Measurements from ENCODE around the gene UAP1L1.

Gene UAP1L1

GRCh38 chr9:137079401-137079787, 2.1 kb downstream of the UAP1L1 start:
- H3K9ac ChIP-seq (ENCODE audit: low read length) = no peak overlapping the region
- TF ChIP-seq CTCF (IDR thresholded peaks at IDR 0.05; ENCODE audit: insufficient read depth, low read length, poor library complexity, severe bottlenecking) (no peak), EZH2phosphoT487 (conservative IDR thresholded peaks at IDR 0.05; ENCODE audit: low read length) (no peak)
- H3F3A ChIP-seq (ENCODE audit: insufficient read depth) = peaks cover 14% of the 10 kb centered on the region
- no peak overlapping the region for H2AFZ ChIP-seq (ENCODE audit: low read depth, low read length, severe bottlenecking)
- no peak overlapping the region for H3K4me3 ChIP-seq (ENCODE audit: insufficient read depth, low read length, poor library complexity, severe bottlenecking)
- peaks cover 11% of the 10 kb centered on the region; the same call in 1 of the 2 replicates for H3K79me2 ChIP-seq (ENCODE audit: insufficient read depth, low read length)
- H3K27me3 ChIP-seq (ENCODE audit: low read length) = no peaks in the 10 kb centered on the region
- H3K9me2 ChIP-seq (replicated peaks; ENCODE audit: insufficient read depth, low read length) = no peaks in the 10 kb centered on the region
- no peak overlapping the region for H3K4me2 ChIP-seq (ENCODE audit: low read depth, low read length, poor library complexity, severe bottlenecking)
- no peaks in the 10 kb centered on the region for H4K20me1 ChIP-seq (ENCODE audit: low read depth, low read length)
- no peaks in the 10 kb centered on the region for H3K36me3 ChIP-seq (ENCODE audit: low read length)
- H3K9me3 ChIP-seq (ENCODE audit: insufficient read depth, low read length) = no peaks in the 10 kb centered on the region
- H3K27ac ChIP-seq (ENCODE audit: low read depth, low read length) = no peak overlapping the region

- Histone ChIP-seq H3K9me3 (ENCODE audit: insufficient read depth, low read length) (no peaks in the 10 kb centered on the region), H3K4me3 (ENCODE audit: insufficient read depth, low read length, poor library complexity, severe bottlenecking) (no peak overlapping the region), H3K27me3 (ENCODE audit: low read length) (no peaks in the 10 kb centered on the region), H2AFZ (ENCODE audit: low read depth, low read length, severe bottlenecking) (no peak overlapping the region), H4K20me1 (ENCODE audit: low read depth, low read length) (no peaks in the 10 kb centered on the region), H3K36me3 (ENCODE audit: low read length) (no peaks in the 10 kb centered on the region), H3K79me2 (ENCODE audit: insufficient read depth, low read length) (peaks cover 11% of the 10 kb centered on the region; the same call in 1 of the 2 replicates), H3K9ac (ENCODE audit: low read length) (no peak overlapping the region), H3K4me2 (ENCODE audit: low read depth, low read length, poor library complexity, severe bottlenecking) (no peak overlapping the region), H3K27ac (ENCODE audit: low read depth, low read length) (no peak overlapping the region), H3F3A (ENCODE audit: insufficient read depth) (peaks cover 12% of the 10 kb centered on the region), H3K9me2 (replicated peaks; ENCODE audit: insufficient read depth, low read length) (no peaks in the 10 kb centered on the region)
- TF ChIP-seq CTCF (IDR thresholded peaks at IDR 0.05; ENCODE audit: insufficient read depth, low read length, poor library complexity, severe bottlenecking) (no peak), EZH2phosphoT487 (conservative IDR thresholded peaks at IDR 0.05; ENCODE audit: low read length) (no peak)
Measured at GRCh38 chr9:137080260-137081122, 3.2 kb downstream of the UAP1L1 start.

- Histone ChIP-seq H3K9me2 (replicated peaks; ENCODE audit: insufficient read depth, low read length) (no peaks in the 10 kb centered on the region), H3K4me3 (ENCODE audit: insufficient read depth, low read length, poor library complexity, severe bottlenecking) (no peak overlapping the region), H3K27me3 (ENCODE audit: low read length) (no peaks in the 10 kb centered on the region), H4K20me1 (ENCODE audit: low read depth, low read length) (no peaks in the 10 kb centered on the region), H3K36me3 (ENCODE audit: low read length) (no peaks in the 10 kb centered on the region), H3K4me2 (ENCODE audit: low read depth, low read length, poor library complexity, severe bottlenecking) (no peak overlapping the region), H3F3A (ENCODE audit: insufficient read depth) (peaks cover 4% of the 10 kb centered on the region; the same call in 1 of the 2 replicates), H3K9me3 (ENCODE audit: insufficient read depth, low read length) (no peaks in the 10 kb centered on the region), H3K79me2 (ENCODE audit: insufficient read depth, low read length) (peaks cover 11% of the 10 kb centered on the region; the same call in 1 of the 2 replicates), H3K9ac (ENCODE audit: low read length) (no peak overlapping the region), H3K27ac (ENCODE audit: low read depth, low read length) (no peak overlapping the region), H2AFZ (ENCODE audit: low read depth, low read length, severe bottlenecking) (no peak overlapping the region)
- no peak for TF ChIP-seq EZH2phosphoT487 (conservative IDR thresholded peaks at IDR 0.05; ENCODE audit: low read length)
- no peak for TF ChIP-seq CTCF (IDR thresholded peaks at IDR 0.05; ENCODE audit: insufficient read depth, low read length, poor library complexity, severe bottlenecking)
Measured at GRCh38 chr9:137082222-137082924, 5.1 kb downstream of the UAP1L1 start.

Data from SU-DHL-6 (cell line).